ENCODE measurements around the gene FBP1. TPM values are rescaled to one million over a fixed set of nuclear protein-coding genes. Genes with fewer than 3 reads are reported as not detected.

The FBP1 gene
- total and polyA plus RNA-seq, 2 donors (not counting 3 experiments of a cell fraction or from before 2014, with no cell fraction given): 2.5 to 3.8 TPM

GRCh38 chr9:94643741-94644140 lies 4.4 kb upstream of the FBP1 start:
- CTCF ChIA-PET: no interaction called here

More at GRCh38 chr9:94643741-94644140, 4.4 kb upstream of the FBP1 start:
- Histone ChIP-seq H3K27me3 (ENCODE audit: control insufficient read depth in 2 of 2, insufficient read depth in 2 of 2, low read length in 2 of 2) (peaks cover 0 to 5% of the 10 kb centered on the region in 2 experiments), H3K79me2 (ENCODE audit: control insufficient read depth, insufficient read depth, low read length) (no peaks in the 10 kb centered on the region), H3K4me2 (ENCODE audit: insufficient read depth, low read length) (no peak overlapping the region), H3K9me1 (replicated peaks; ENCODE audit: control insufficient read depth, extremely low read depth, insufficient read depth, low read length) (no peaks in the 10 kb centered on the region), H2AFZ (ENCODE audit: low read depth, low read length) (no peak overlapping the region), H3K4me3 (replicated peaks in 1 of 3; ENCODE audit: insufficient read depth in 1 of 3, low read depth in 1 of 3, low read length in 3 of 3) (no peak overlapping the region), H3K36me3 (ENCODE audit: control insufficient read depth in 2 of 2, extremely low read depth in 1 of 2, insufficient read depth in 2 of 2, low read length in 2 of 2) (no peaks in the 10 kb centered on the region), H3K27ac (ENCODE audit: insufficient read depth, low read depth, low read length) (no peak overlapping the region), H3K9me3 (replicated peaks; ENCODE audit: control insufficient read depth, insufficient read depth, low read length) (no peaks in the 10 kb centered on the region), H3K4me1 (ENCODE audit: control insufficient read depth, extremely low read depth, insufficient read depth, low read length) (peaks cover 5% of the 10 kb centered on the region), H3K9ac (replicated peaks; ENCODE audit: extremely low read depth, insufficient read depth, low read length) (no peak overlapping the region), H4K20me1 (replicated peaks; ENCODE audit: control insufficient read depth, extremely low read depth, insufficient read depth, low read length) (no peaks in the 10 kb centered on the region)
- intact Hi-C loops (cut with micrococcal nuclease) (no loop called here), dilution Hi-C loops (cut with MboI; ENCODE audit: extremely low pct_ligation_motif_present, low sequenced_read_pairs) (no loop called here)
- POLR2A ChIA-PET: no interaction called here
- no peak for DNase-seq (ENCODE audit: low read depth, low spot score)
- BruUV-seq (replicated peaks): no TSS peak
- TF ChIP-seq MAX (IDR thresholded peaks at IDR 0.05; ENCODE audit: insufficient read depth, insufficient read length): no peak
- TF ChIP-seq MYC (IDR thresholded peaks at IDR 0.05; ENCODE audit: low read depth, low read length): no peak
- no peak for TF ChIP-seq POLR2AphosphoS5 (IDR thresholded peaks at IDR 0.05; ENCODE audit: insufficient read depth, low read depth, low read length)
- no peak for TF ChIP-seq FOS (IDR thresholded peaks at IDR 0.05; ENCODE audit: borderline replicate concordance, insufficient read depth, low read length)
- no peak for TF ChIP-seq POLR2A (IDR thresholded peaks at IDR 0.05; ENCODE audit: low read depth, low read length)
- no peak for TF ChIP-seq GATA2 (IDR thresholded peaks at IDR 0.05; ENCODE audit: insufficient read depth, insufficient read length, low read depth, low read length)
- no peak for TF ChIP-seq JUN (IDR thresholded peaks at IDR 0.05; ENCODE audit: borderline replicate concordance, insufficient read depth, insufficient read length, low read depth)
- TF ChIP-seq EZH2 (IDR thresholded peaks at IDR 0.05; ENCODE audit: borderline replicate concordance, low read depth, low read length, severe bottlenecking): no peak
- TF ChIP-seq CTCF (IDR thresholded peaks at IDR 0.05; ENCODE audit: extremely low read depth in 1 of 2, insufficient read depth in 1 of 2, low read depth in 1 of 2, low read length in 2 of 2): no peak
- FAIRE-seq: no peak
